ENCODE measurements around the gene CACNA1C.

Gene CACNA1C

DNA sequence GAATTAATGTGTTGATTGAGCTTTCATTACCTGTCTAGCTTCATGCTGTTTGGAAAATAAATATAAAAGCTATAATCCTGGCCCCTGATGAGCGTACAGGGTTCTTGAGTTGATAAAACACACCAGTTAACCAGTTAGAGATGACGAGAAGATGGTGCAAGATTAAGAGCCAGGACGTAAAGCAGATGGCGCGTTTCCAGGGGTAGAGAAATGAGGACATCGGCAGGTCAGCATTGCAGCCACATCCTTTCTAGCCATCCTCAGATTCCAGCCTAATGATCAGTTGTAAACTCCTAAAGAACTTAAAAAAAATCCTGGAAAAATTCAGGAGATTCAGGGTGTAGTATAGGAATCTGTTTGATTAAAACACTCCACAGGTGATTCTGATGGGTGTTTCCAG is 203.7 kb downstream of the CACNA1C start:
- no peak for DNase-seq (ENCODE audit: low read depth in 2 of 2)

DNA sequence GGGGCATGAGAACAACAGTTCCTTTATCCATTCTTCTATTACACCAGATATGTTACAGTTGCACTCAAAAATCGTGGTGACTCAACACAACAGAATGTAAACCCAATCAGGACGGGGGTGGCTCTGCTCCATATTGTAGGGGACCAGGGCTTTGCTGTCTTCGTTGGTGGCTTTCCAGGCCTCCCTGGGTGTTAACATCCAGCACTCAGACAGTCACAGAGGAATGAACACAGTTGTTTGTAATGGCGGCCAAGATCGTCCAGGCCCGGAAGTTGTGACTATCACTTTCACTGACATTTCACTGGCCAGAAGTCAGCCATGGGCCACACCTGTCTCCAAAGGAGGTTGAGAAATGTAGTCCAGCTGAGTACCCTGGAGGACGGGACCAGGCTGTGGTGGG is 204.1 kb downstream of the CACNA1C start:
- DNase-seq (ENCODE audit: low read depth in 2 of 2): no peak

DNA sequence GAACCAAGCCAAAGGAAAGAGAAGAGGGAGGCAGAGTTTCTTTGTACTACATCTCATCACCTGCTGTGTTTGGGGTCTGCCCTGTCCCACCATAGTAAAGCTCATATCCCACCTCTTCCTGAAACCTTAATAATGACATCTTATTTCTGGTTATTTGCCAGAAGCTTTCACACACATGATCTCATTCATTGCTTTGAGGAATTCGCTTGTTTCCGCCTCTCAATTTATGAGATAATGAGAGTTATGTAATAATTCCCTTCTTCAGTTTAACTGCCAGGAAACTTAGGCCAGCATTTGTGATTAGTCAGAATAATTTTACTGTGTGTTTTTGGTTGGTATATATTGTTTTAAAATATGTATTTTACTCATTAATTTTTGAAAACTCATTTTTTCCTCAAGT is 205.2 kb downstream of the CACNA1C start:
- DNase-seq (ENCODE audit: low read depth in 2 of 2): no peak

GRCh38 chr12:2259369-2259768 is 206.6 kb downstream of the CACNA1C start:
- DNase-seq (ENCODE audit: low read depth in 2 of 2): no peak

DNA sequence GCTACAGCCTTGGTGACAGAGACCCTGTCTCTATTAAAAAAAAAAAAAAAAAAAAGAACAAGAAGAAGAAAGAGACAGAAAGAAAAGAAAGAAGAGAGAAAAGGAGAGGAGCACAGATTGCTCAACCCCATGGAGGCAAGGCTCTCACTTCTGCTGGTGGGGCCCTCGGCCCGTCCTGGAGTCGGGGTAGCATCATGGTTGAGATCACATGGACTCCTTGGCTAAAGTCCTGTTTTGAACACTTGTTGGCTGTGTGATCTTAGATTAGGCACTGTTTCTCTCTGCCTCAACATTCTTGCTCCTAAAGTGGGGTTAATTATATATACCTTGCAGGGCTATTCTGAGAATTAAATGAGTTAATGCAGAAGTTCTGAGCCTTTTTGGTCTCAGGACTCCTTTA is 207.7 kb downstream of the CACNA1C start:
- no peak for DNase-seq (ENCODE audit: low read depth in 2 of 2)

DNA sequence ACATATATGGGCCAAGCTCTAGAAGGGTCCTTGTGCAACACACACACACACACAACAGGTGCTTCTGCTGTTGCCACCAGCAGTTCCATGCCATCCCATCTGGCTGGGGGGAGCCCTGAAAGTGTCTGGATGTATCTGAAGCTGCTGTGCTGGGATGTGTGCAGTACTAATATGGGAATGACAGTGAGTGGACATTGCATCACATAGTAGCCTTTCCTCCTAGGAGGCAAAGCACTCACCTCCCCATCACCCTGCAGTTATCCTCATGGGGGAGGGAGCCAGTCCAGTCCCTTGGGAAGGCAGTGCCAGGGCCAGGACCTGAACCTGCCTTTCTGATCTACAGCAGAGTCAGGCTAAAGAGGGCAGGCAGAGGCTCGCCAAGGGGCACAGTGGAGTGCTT is 208.9 kb downstream of the CACNA1C start:
- no peak for DNase-seq (ENCODE audit: low read depth in 2 of 2)

GRCh38 chr12:2262449-2262848 is 209.7 kb downstream of the CACNA1C start:
- no peak for DNase-seq (ENCODE audit: low read depth in 2 of 2)

- no peak for DNase-seq (ENCODE audit: low read depth in 2 of 2)
These were observed 211.1 kb downstream of the CACNA1C start for GRCh38 chr12:2263901-2264300.

GRCh38 chr12:2264651-2265232 is 212.0 kb downstream of the CACNA1C start:
- DNase-seq (ENCODE audit: low read depth in 2 of 2): no peak

DNA sequence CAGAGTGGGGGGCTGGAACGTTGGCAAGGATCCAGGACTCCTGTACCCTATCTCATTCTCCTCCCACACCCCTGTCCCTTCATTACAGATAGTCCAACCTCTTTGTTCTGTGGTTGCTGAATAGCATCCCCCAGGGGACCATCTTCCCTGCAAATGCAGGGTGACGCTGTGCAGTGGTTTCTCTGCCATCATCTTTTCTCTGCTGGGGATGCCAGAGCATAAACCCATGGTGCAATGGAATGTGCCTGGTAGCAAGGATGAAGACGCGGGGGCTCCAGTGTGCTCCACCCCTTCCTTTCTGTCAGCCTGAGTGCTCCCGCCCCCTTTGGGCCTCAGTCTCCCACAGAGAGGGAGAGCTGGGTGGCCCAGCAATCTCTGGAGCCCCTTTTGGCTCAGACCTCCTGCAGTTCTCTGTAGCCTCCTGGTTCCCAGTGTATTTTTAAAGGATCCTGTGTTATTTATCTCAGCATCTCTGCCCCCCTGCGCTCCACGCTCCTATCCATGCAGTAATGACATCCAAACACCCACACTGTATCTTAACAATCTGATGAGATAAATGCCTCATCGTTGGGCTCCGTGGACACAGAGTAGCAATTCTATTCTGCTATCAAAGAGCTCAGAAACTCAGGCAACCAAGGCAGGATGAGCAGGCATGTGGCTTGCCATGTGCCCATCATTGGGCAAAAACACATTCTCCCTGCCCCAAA is 212.8 kb downstream of the CACNA1C start:
- no peak for DNase-seq (ENCODE audit: low read depth in 2 of 2)

DNA sequence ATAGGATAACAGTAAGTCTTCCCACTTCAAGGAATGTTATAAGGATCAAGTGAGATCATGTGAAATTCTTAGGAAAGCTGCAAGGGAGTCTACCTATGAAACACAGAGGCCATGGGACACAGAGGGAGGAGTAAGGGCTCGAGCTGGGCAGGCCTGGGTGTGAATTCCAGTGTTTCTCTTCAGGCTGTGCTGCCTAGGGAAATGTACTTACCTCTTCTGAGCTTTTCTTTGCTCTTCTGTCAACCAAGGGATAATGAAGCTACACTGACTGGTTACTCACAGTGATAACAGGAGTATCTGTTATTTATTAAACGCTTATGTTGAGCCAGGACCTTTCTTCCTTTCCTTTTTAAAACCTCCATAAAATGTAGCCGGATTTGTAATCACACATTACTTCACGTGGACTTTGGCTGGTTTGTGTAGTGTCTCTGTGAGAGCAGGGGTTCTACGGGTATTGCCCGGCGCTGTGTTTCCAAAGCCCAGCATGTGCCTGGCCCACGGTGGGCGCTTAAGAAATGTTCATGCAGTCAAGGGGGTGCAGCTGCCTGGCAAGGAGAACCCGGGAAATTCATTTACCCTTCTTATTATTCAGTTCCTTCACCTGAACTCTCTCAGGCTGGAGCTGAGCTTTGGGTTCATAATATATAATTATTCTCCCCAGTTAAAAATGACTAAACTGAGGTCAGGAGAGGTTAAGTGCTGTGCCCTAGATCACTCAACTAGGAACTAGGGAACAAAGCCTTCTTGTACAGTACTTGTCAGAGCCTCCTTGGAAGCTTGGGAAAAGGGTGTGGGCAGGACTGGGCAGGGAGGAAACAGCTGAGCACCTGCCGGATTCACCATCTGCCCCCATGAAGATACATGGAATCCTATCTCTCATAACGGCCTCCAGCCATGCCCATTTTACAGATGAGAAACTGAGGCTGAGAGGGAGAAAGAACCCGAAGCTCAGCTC is 214.2 kb downstream of the CACNA1C start:
- no peak for DNase-seq (ENCODE audit: low read depth in 2 of 2)

DNA sequence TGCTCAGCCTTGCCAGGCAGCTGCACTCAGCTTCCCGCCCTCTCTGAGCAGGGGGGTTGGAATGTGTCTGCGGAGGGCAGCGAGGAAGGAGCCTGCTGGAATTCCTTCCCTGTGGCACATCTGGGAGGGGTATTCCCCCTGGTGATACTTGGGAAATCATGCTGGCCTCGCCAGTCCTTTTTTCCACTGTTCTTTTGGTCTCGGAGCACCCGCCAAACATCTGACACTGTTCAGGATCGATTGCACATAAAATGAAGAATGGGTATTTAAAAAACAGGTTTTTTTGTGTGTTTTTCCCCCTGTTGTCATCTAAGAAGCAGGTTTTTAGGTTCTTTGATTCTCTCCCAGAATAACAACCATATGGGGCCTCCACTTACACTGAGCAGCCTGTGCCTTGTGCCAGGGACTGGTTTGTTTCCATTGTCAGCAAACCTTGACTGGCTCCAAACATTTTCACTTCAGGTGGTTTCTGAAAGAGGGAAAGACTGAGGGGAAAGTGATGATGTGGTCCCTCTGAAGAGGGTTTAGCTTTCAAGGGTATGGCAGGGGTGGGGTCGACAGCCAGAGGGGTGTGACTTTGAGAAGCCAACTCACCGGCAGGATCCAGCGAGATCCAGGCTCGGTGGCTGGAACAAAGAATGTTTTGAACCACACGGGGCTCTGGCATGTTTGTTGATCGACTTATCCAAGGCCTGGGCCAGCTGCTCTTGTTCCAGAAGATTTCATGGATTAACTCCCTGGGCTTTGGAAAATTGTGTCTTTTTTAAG is 215.1 kb downstream of the CACNA1C start:
- no peak for DNase-seq (ENCODE audit: low read depth in 2 of 2)

- DNase-seq (ENCODE audit: low read depth in 2 of 2): no peak
These were observed 215.9 kb downstream of the CACNA1C start for GRCh38 chr12:2268471-2269286.

GRCh38 chr12:2270846-2271245 is 218.1 kb downstream of the CACNA1C start:
- no peak for DNase-seq (ENCODE audit: low read depth in 2 of 2)

GRCh38 chr12:2271961-2272360 is 219.2 kb downstream of the CACNA1C start:
- no peak for DNase-seq (ENCODE audit: low read depth in 2 of 2)

GRCh38 chr12:2273288-2273687 is 220.5 kb downstream of the CACNA1C start:
- no peak for DNase-seq (ENCODE audit: low read depth in 2 of 2)

DNA sequence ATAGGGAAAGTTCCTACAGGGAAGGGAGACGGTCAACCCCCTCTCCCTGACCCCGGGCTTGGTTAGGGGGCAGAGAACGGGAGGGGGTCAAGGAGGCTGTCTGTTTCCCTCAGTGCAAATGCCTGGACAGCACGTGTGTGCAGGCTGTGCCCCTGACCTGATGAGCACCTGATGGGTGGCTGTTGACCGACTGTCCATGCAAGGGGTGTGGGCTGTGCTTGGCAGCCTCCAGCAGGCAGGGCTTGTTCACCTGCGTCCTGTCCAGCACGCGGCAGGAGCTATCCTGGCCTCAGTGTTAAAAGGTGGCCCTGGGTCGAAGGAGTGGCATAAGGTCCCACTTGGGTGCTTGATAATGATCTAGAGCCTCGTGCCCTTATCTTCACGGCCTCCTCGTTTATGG is 221.0 kb downstream of the CACNA1C start:
- no peak for DNase-seq (ENCODE audit: low read depth in 2 of 2)

DNA sequence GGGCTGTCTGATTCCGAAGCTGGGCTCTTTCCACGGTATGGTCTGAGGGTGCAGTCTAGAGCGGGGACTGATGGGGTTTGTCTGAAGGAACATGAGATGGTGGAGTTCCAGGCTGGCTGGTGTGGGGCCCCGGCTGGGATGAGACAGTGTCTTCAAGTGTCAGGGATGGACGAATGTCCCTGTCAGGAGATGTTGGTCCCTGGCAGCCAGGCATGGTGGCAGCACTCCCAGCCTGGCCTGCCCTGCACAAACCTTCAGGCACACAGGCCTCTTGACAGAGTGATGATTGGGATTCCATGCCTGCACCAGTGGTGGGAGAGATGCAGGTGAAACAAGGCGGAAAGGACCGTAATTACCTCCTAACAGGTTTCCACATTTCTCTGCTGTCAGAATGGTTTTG is 221.9 kb downstream of the CACNA1C start:
- DNase-seq (ENCODE audit: low read depth in 2 of 2): no peak

- no peak for DNase-seq (ENCODE audit: low read depth in 2 of 2)
These were observed 223.7 kb downstream of the CACNA1C start for GRCh38 chr12:2276288-2277033.

- no peak for DNase-seq (ENCODE audit: low read depth in 2 of 2)
These were observed 224.8 kb downstream of the CACNA1C start for GRCh38 chr12:2277492-2278155.
